HG03460 (cell line): Measurements from ENCODE around the gene OR6C1.
"Not testable (repeated sequence)": the region's sequence is repeated elsewhere in the genome, so short reads cannot be mapped to it uniquely, and the experiment has no call there.

ENCODE experiments used
- ATAC-seq: cut with Tn5 transposase; IDR thresholded peaks from one replicate; pipeline ENCODE4 v1.9.1; 2021; ENCODE audit not compliant: unreplicated experiment

Gene OR6C1

GRCh38 chr12:55314043-55314442 is at the start of gene OR6C1:
OR6C1 (plus strand) TSS chr12:55314343; CDS start chr12:55320600, 6,257 bp downstream.
- no peak for ATAC-seq

GRCh38 chr12:55280991-55281390 is 33.2 kb upstream of the OR6C1 start:
- no peak for ATAC-seq

GRCh38 chr12:55289999-55290398 is 24.1 kb upstream of the OR6C1 start:
- no peak for ATAC-seq

- ATAC-seq = no peak
Observed at GRCh38 chr12:55296469-55296868, 17.7 kb upstream of the OR6C1 start, which contains the start of gene OR6C6. OR6C6 (minus strand) TSS chr12:55296569; CDS start chr12:55295232, 1,337 bp downstream.

- ATAC-seq = no peak
Observed at GRCh38 chr12:55320201-55320600, 6.1 kb downstream of the OR6C1 start.

- not testable (repeated sequence) for ATAC-seq
Observed at GRCh38 chr12:55325801-55326200, 11.7 kb downstream of the OR6C1 start.

GRCh38 chr12:55330446-55330845 is 16.3 kb downstream of the OR6C1 start, which contains the start of gene OR6C3:
OR6C3 (plus strand) TSS chr12:55330746; CDS start chr12:55331701, 955 bp downstream.
- no peak for ATAC-seq

- no peak for ATAC-seq
Observed at GRCh38 chr12:55336002-55336401, 21.9 kb downstream of the OR6C1 start.

GRCh38 chr12:55355338-55355737 is 41.2 kb downstream of the OR6C1 start:
- ATAC-seq = not testable (repeated sequence)

GRCh38 chr12:55362675-55363074 is 48.5 kb downstream of the OR6C1 start, which contains the start of gene OR6C75:
OR6C75 (plus strand) TSS chr12:55362975; CDS start chr12:55365111, 2,136 bp downstream.
- no peak for ATAC-seq

GRCh38 chr12:55365086-55365485 is 50.9 kb downstream of the OR6C1 start:
- no peak for ATAC-seq
